PFSK-1 (cell line): Measurements from ENCODE around the gene CAPRIN2.

Experiments
- FOXP2 ChIP-seq: optimal IDR thresholded peaks from 2 replicates; pipeline ENCODE3; 2011; ENCODE audit warnings: borderline replicate concordance, control low read depth, inconsistent platforms; ENCODE audit not compliant: insufficient read depth; ENCODE audit errors: extremely low read length, extremely low read depth
- POLR2AphosphoS5 ChIP-seq: IDR thresholded peaks from 2 replicates; pipeline ENCODE4 v1.6.1; 2012; ENCODE audit warnings: low read depth, mild to moderate bottlenecking, control low read depth, low read length, moderate library complexity
- REST ChIP-seq, 2 experiments: IDR thresholded peaks; 2 replicates each; pipeline versions ENCODE4 v1.6.1 to v1.8.0; 2011 to 2012; ENCODE audit warnings: low read depth in 2 of 2, low read length in 2 of 2, control low read depth in 1 of 2, inconsistent platforms in 1 of 2, mild to moderate bottlenecking in 1 of 2, moderate library complexity in 1 of 2; ENCODE audit not compliant: insufficient read depth in 1 of 2
- SIN3A ChIP-seq: IDR thresholded peaks from 2 replicates; pipeline ENCODE4 v1.6.1; 2012; ENCODE audit warnings: mild to moderate bottlenecking, low read length, moderate library complexity, borderline replicate concordance; ENCODE audit not compliant: insufficient read depth
- TAF1 ChIP-seq: IDR thresholded peaks from 2 replicates; pipeline ENCODE4 v1.6.1; 2012; ENCODE audit warnings: low read length, control low read depth, borderline replicate concordance; ENCODE audit not compliant: insufficient read depth

Gene CAPRIN2

GRCh38 chr12:30695199-30696102 lies 59.3 kb downstream of the CAPRIN2 start, which contains the start of gene IPO8:
Gene IPO8 (minus strand): TSS chr12:30695869. CDS start chr12:30695647, 222 bp downstream.
- no peak for TF ChIP-seq TAF1
- no peak for TF ChIP-seq REST (IDR thresholded peaks at IDR 0.05; ENCODE audit: insufficient read depth in 1 of 2, low read depth in 2 of 2, low read length in 2 of 2)
- peak; percentile 6 for TF ChIP-seq POLR2AphosphoS5
- TF ChIP-seq FOXP2, result peak; percentile 68
- TF ChIP-seq SIN3A, result no peak

- TF ChIP-seq POLR2AphosphoS5, result no peak
- no peak for TF ChIP-seq SIN3A
- no peak for TF ChIP-seq FOXP2
Observed at GRCh38 chr12:30694412-30695198, 60.1 kb downstream of the CAPRIN2 start.

- TF ChIP-seq POLR2AphosphoS5 (no peak), FOXP2 (no peak), SIN3A (no peak), TAF1 (no peak), REST (IDR thresholded peaks at IDR 0.05; ENCODE audit: insufficient read depth in 1 of 2, low read depth in 2 of 2, low read length in 2 of 2) (no peak)
Observed at GRCh38 chr12:30692470-30692869, 62.3 kb downstream of the CAPRIN2 start.

- no peak for TF ChIP-seq POLR2AphosphoS5
- TF ChIP-seq FOXP2, result peak; percentile 48
Observed at GRCh38 chr12:30691122-30691879, 63.5 kb downstream of the CAPRIN2 start.

GRCh38 chr12:30687265-30687986 lies 67.3 kb downstream of the CAPRIN2 start:
- no peak for TF ChIP-seq TAF1

- TF ChIP-seq SIN3A (no peak), REST (IDR thresholded peaks at IDR 0.05; ENCODE audit: insufficient read depth in 1 of 2, low read depth in 2 of 2, low read length in 2 of 2) (no peak), POLR2AphosphoS5 (no peak), TAF1 (no peak), FOXP2 (no peak)
Observed at GRCh38 chr12:30679241-30679640, 75.5 kb downstream of the CAPRIN2 start.
